ENCODE results near the gene KAZN. TPM values are rescaled to one million over a fixed set of nuclear protein-coding genes. Genes with fewer than 3 reads are reported as not detected.

KAZN gene
- total RNA-seq, 2 donors from 2014 or later: 1.1 to 2.2 TPM

DNA sequence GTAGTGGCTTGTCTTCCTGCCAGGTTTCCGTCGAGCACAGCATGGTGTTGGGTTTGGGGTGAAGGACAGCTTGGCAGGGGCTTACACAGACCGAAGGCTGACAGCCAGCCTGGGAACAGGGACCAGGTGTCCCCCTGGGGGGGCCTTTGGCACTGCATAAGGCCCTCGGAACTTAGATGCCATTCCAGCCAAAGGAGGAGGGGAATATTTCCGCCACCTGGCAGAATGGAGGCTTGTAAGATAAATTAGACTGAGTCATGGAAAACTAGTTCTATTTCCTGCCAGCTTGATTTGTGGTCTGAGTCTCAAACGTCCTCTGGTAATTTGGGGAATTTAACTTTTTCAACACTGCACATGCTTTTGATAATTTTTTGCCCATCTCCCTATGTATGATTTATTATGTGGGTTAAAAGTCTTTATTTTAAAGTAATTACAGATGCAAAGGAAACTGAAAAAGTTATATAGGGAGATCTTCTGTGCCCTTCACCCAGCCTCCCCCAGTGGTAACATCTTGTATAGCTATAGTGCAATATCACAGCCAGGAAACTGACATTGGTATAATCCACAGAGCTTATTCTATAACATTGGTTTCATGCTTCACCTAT, 543.6 kb downstream of the KAZN start:
- no peak for ATAC-seq
- Mint-ChIP-seq H3K36me3 (peaks cover 0 to 7% of the 10 kb centered on the region in 2 donors), H3K9me3 (no peaks in the 10 kb centered on the region), H3K27ac (no peak overlapping the region)
- no peak for DNase-seq (ENCODE audit: low spot score in 2 of 2)

DNA sequence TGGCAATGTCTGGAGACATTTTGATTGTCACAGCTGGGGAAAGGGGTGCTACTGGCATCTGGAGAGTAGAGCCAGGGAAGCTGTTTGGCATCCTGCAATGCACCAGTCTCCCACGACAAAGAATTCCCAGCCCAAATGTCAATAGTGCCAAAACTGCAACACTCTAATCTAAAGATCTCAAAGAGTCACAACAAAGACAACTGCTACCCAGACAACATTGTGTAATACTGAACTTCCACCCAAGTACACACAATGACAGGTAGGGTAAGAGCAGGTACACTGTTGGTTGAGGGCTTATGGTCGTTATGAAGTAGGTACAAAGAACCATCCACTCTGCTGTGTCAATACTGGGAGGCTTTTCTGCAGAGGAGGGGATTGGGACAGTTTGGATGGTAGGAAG, 546.8 kb downstream of the KAZN start:
- DNase-seq (ENCODE audit: low spot score in 2 of 2) (no peak), ATAC-seq (no peak)
- Mint-ChIP-seq H3K9me3 (no peaks in the 10 kb centered on the region), H3K36me3 (peaks cover 0 to 7% of the 10 kb centered on the region in 2 donors), H3K27ac (no peak overlapping the region)

DNA sequence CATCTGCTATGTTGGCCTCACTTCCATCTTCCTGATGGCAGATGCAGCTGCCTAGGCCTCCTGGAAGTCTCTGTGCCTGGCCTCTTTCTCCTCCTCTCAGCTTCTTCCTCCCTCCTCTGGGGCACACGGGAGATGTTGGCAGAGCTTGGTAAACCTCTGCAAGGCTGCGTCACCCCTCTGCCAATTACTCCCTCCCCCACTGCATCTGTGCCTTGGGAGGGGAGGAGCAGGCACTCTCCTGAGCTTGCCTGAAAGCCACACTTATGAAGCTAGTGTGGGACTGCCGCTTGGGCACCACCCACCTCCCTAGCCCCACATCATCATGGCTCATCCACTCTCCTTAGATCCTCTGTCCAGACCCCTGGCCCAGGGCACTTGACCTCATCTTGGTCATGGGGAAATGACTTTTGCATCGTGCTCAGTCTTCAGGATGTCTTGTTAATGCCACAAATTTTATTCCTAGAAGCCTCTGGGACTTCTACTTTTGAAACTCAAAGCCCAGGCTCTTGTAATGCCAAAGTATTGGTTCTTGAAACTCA, 547.7 kb downstream of the KAZN start:
- ATAC-seq: no peak
- Mint-ChIP-seq H3K9me3 (no peaks in the 10 kb centered on the region), H3K27ac (no peak overlapping the region), H3K36me3 (peaks cover 0 to 6% of the 10 kb centered on the region in 2 donors)
- no peak for DNase-seq (ENCODE audit: low spot score in 2 of 2)

DNA sequence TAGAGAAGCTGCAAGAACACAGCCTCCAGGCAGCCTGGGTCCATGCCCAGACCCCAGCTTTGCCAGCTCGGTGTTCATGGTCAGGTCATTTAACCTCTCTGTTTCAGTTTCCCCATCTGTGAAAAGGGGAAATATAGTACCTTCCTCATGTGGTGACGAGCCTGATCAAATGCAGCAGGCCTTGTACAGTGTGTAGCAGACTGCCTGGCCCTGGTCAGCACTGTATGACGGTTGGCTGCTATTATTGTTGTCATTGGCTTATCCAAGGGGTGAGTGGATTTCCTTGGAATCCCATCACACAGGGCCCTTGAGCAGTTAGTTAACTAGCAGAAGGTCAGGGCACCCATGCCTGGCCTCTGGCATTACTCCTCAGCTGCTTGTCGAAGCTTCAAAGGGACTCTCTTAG, 548.5 kb downstream of the KAZN start:
- H3K27ac Mint-ChIP-seq: no peak overlapping the region
- H3K9me3 Mint-ChIP-seq: no peaks in the 10 kb centered on the region
- H3K36me3 Mint-ChIP-seq: peaks cover 0 to 6% of the 10 kb centered on the region in 2 donors
- DNase-seq (ENCODE audit: low spot score in 2 of 2) (no peak), ATAC-seq (no peak)

DNA sequence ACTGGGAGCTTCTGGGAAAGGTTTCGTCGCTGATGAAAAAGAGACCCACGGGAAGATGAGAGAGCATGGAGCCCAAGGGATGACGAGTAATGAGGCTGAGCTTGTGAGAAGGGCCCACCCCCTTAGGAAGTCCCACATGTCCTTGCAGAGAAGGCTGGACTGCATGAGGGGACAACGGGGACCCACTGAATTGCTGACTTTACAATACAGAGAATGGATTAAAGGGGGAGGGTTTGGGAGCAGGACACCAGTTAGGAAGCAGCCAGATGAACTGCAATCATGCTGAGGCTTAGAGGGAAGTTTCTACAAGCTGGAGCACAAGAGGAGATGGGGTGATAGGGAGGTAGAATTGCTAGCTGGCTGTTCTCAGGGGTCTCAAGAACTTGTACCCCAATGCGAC, 549.5 kb downstream of the KAZN start:
- no peak for DNase-seq (ENCODE audit: low spot score in 2 of 2)
- no peak overlapping the region for H3K27ac Mint-ChIP-seq
- no peaks in the 10 kb centered on the region for H3K9me3 Mint-ChIP-seq
- no peak for ATAC-seq
- peaks cover 0 to 6% of the 10 kb centered on the region in 2 donors for H3K36me3 Mint-ChIP-seq

DNA sequence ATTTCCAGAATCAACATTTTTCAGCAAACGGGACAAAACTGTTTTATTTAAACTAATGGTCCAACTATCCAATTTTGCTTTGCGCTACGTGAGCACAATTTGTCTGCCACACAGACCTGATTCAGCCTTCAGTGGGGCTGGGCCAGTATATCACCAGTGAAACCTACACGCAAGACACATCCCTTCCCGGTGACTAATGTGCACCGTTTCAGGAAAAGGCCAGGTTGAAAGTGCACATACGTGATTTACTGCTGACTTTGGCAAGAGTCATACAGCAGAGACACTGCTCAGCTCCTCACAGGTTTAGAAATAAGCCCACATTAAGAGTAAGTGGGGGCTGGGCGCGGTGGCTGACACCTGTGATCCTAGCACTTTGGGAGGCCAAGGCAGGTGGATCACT, 550.0 kb downstream of the KAZN start:
- DNase-seq (ENCODE audit: low spot score in 2 of 2): no peak
- H3K9me3 Mint-ChIP-seq: no peaks in the 10 kb centered on the region
- H3K36me3 Mint-ChIP-seq: peaks cover 0 to 6% of the 10 kb centered on the region in 2 donors
- no peak overlapping the region for H3K27ac Mint-ChIP-seq
- ATAC-seq: no peak

DNA sequence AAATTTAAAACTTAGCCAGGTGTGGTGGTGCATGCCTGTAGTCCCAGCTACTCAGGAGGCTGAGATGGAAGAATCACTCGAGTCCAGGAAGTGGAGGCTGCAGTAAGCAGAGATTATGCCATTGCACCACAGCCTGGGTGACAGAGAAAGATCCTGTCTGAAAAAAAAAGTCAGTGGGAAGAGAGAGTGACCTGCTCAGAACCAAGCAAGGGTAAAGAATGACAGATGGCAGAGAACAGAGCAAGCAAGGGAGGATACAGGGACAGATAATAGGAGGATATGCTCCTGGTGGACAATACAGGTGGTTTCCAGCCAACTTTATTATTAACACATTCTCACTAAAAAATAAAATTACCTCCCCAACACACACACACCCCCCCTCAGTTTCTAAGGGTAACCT, 550.5 kb downstream of the KAZN start:
- Mint-ChIP-seq H3K36me3 (peaks cover 0 to 6% of the 10 kb centered on the region in 2 donors), H3K9me3 (no peaks in the 10 kb centered on the region), H3K27ac (no peak overlapping the region)
- DNase-seq (ENCODE audit: low spot score in 2 of 2): no peak
- ATAC-seq: no peak

DNA sequence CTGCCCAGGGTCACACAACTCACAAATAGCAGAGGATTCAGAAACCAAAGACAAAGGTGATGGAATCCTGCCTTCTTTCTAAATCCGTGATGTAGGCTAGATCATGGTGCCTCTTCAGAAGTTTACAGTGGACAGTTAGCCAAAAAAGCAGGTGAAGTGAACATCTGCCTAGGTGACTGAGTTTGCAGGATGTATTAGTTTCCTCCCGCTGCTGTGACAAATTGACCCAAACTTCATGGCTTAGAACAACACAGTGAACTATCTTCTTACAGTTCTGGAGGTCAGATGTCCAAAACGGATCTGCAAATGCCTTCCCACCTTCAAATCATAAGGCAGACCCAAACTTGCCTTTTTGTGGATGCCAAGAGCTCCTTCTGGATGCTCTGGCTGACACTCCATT, 551.9 kb downstream of the KAZN start:
- no peak for ATAC-seq
- H3K36me3 Mint-ChIP-seq: peaks cover 0 to 6% of the 10 kb centered on the region in 2 donors

DNA sequence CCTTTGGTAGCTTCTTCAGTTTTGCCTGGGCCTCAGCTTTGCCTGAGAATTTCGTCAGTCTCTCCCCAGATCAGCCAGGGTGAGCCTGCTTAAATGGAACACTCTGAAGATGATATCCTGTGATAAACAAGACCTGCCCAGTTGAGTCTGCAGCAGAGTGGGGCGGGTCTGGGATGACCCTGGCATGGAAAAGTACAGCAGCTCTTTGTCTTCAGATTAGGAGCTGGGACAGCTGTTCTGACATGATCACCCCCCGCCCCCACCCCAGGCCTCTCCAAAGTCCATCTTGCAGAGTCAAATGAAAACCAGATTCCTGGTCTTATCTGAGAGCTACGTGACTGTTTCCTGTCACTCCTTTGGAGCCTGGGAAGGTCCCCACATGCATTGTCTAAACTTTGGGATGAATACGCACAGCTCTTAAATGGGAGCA, 552.9 kb downstream of the KAZN start:
- peaks cover 0 to 6% of the 10 kb centered on the region in 2 donors for H3K36me3 Mint-ChIP-seq
- no peaks in the 10 kb centered on the region for H3K9me3 Mint-ChIP-seq
- DNase-seq (ENCODE audit: low spot score in 2 of 2): no peak
- H3K27ac Mint-ChIP-seq: no peak overlapping the region
- no peak for ATAC-seq

More for the DNA sequence above, 551.9 kb downstream of the KAZN start:
- no peak for DNase-seq (ENCODE audit: low spot score in 2 of 2)
- no peaks in the 10 kb centered on the region for H3K9me3 Mint-ChIP-seq
- H3K27ac Mint-ChIP-seq: no peak overlapping the region

DNA sequence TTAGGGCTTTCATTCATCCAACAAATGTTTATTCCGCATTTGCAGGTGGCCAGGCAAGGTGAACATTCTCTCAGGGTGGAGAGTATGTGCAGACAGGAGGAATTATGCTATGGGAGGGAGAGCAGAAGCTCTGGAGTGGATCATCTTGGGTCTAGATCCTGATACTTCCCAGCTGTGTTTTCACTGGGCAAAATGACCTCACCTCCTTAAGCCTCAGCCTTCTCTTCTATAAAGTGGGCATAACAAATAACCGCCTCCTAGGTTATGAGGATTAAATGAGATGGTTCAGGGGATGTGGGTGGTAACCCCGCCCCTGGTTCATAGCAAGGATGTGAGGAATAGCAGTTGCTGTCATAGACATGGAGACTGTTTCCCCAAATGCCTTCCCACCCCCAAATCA, 553.4 kb downstream of the KAZN start:
- H3K36me3 Mint-ChIP-seq: peaks cover 0 to 6% of the 10 kb centered on the region in 2 donors
- DNase-seq (ENCODE audit: low spot score in 2 of 2) (no peak), ATAC-seq (no peak)
- H3K27ac Mint-ChIP-seq: no peak overlapping the region
- H3K9me3 Mint-ChIP-seq: no peaks in the 10 kb centered on the region

DNA sequence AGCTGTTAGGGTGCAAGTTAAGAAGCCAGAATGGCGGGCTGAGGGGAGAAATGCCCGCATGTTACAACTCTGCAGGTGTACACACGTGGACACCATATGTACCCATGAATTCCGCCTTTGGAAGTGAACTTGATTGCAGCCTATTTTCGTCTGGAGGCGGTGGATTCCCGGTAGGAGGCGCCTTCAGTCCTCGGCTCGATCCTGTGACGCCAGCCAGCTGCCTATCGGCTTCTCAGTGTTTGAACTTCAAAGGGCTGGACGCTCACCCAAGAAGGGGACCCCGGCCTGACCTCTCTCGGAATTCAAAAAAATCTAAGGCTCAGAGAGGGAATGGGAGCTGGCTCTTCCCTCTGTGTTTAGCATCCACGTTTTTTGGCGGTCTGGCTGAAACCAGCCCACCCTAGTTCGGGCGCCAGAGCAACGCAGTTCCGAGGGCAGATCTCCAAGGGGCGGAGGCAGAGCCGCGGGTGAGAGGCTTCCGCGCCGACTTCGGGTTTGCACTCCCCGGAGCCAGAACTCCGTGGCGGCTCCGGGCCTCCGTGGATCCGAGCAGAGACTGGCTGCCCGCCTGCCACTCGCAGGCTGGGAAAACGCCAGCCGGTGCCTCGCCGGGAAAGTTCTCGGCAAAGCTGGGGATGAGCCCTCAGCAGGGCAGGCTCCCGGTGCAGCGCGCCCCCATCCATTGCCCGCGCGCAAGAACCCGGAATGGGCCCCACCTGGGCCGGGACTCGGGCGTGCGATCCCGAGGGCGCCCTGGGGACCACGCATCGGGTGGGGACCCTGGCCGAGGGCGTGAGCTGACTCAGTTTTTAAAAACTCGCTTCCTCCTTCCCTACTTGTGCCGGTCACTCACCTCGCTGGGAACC, 554.1 kb downstream of the KAZN start:
- Mint-ChIP-seq H3K27ac (no peak overlapping the region), H3K36me3 (peaks cover 0 to 6% of the 10 kb centered on the region in 2 donors), H3K9me3 (no peaks in the 10 kb centered on the region)
- ATAC-seq (peak; percentile 34), DNase-seq (ENCODE audit: low spot score in 2 of 2) (no peak)

DNA sequence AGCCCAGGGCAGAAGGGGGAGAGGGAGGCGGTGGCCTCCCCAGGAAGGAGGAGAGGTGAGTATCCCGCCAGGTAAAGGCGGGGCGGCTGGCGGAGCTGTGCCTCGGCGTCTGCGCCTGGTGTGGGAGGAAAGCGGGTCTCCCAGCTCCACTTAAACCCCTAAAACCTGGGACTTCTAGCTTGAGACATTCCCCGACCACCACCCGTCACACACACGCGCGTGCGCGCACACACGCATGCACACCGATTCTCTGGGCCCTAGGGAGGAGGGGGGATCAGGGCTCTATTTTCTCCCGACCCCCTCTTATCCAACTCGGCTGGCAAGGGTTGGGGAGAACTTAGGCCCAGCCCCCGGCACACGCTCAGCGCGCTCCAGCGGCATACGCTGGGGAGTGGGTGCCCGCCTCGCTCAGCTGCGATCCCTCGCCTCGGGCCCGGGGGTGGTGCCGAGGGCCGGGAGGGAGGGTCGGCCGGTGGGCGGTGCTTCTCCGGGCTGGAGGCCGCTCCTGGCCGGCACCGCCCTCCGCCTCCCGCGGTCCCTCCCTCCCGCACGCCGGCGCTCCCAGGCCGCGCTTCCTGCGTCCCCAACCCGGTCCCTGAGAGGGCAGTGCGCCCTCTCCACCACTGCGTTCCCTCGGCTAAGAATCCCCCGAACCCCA, 554.8 kb downstream of the KAZN start, which contains the start of gene TMEM51:
TSS of gene TMEM51 (plus strand) at position 564 of the 658 bp plus-strand sequence. CDS start 61,341 bp downstream, outside the sequence.
- H3K27ac Mint-ChIP-seq: no peak within 1 kb of the TSS
- H3K36me3 Mint-ChIP-seq: peaks cover 0 to 6% of the 10 kb centered on the region in 2 donors
- ATAC-seq: peak in 1 of 2 donors; percentile 43
- no peaks in the 10 kb centered on the region for H3K9me3 Mint-ChIP-seq
- DNase-seq (ENCODE audit: low spot score in 2 of 2): no peak

DNA sequence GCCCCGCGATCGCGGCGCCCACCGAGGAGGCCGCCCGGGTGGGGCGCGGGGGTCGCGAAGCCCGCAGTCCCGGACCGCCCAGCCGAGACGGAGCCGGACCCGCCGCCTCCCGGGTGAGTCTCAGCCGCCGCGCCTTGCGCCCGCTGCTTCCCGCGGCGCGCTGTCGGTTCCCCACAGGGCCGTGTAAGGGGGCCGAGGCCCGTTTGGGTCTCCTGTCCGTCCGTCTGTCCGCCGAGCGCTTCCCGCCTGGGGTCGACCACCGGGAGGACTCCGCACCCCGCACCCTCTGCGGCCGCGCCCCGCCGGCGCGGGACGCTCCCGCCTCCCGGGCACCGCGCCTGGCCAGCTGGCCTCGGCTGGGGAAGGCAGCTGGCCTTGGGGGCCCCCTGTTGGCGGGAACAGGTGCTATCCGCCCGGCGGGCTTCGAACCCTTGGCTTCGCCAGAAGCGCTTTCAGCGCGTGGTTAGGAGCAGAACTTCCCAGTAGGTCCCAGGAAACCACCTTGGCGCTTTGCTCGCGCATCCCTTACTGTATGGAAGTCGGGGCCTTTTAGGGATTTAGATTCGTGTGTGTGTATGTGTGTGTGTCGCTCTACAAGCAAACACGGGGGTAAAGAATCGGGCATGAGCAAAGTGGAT, 555.5 kb downstream of the KAZN start:
- H3K9me3 Mint-ChIP-seq: no peaks in the 10 kb centered on the region
- peaks cover 0 to 6% of the 10 kb centered on the region in 2 donors for H3K36me3 Mint-ChIP-seq
- peak in 1 of 2 donors; percentile 53 for DNase-seq (ENCODE audit: low spot score in 2 of 2)
- H3K27ac Mint-ChIP-seq: no peak overlapping the region
- peak in 1 of 2 donors; percentile 55 for ATAC-seq

DNA sequence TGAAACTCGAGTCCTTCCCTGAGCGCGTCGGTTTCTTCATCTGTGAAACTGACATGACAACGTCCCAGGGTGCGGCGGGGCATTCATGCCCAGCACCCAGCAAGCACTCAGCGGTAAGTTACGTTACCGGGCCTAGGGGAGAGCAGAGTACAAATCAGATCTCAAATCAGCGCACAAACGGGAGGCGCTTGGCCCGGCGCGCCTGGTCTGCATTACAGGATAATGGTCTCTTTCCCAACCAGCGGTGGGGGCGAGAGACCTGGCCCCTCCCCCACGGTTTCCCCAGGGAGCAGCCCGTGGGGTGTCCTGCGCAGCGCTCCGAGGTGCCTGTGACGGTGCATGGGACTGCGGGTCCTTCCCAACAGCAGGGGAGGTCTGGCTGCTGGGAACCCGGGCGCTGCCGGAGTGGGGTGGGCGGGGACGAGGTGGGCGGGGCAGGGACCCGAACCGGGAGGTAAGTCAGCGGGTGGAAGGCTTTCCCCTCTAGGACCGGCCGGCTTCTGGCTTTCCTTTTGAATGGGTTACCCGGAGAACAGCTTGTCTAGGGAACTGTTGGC, 556.1 kb downstream of the KAZN start:
- DNase-seq (ENCODE audit: low spot score in 2 of 2): peak in 1 of 2 donors; percentile 12
- no peak for ATAC-seq
- peaks cover 0 to 6% of the 10 kb centered on the region in 2 donors for H3K36me3 Mint-ChIP-seq
- H3K9me3 Mint-ChIP-seq: no peaks in the 10 kb centered on the region
- H3K27ac Mint-ChIP-seq: no peak overlapping the region

DNA sequence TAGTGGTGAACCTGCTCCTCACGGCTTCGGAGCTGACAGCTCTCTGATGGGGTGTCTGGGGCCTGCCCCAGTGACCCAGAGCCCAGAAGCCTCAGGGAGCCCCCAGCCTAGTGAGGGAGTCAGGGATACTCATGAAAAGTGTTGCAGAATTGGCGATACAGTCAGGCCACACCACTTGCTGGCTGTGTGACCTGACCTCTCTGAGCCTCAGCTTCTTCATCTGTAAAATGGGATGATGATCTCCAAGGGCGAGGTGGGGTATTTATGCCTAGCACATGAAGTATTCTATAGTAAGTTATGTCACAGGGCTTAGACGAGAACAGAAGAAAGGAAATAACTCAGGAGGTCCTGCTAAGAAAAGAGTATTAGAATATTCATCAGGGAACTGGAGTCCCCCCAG, 556.7 kb downstream of the KAZN start:
- Mint-ChIP-seq H3K9me3 (no peaks in the 10 kb centered on the region), H3K36me3 (peaks cover 0 to 6% of the 10 kb centered on the region in 2 donors), H3K27ac (no peak overlapping the region)
- DNase-seq (ENCODE audit: low spot score in 2 of 2) (no peak), ATAC-seq (no peak)
